HG03280 (cell line): Measurements from ENCODE around the gene UBE2L3.
"Not testable (repeated sequence)": the region's sequence is repeated elsewhere in the genome, so short reads cannot be mapped to it uniquely, and the experiment has no call there.

Experiments
- ATAC-seq: cut with Tn5 transposase; IDR thresholded peaks from one replicate; pipeline ENCODE4 v1.9.1; 2021; ENCODE audit warnings: mild to moderate bottlenecking, moderate library complexity; ENCODE audit not compliant: unreplicated experiment

UBE2L3 gene

GRCh38 chr22:21624880-21625791, 57.6 kb downstream of the UBE2L3 start:
- no peak for ATAC-seq

GRCh38 chr22:21626073-21626734, 58.7 kb downstream of the UBE2L3 start:
- no peak for ATAC-seq

- ATAC-seq: no peak
Measured at GRCh38 chr22:21626735-21627469, 59.4 kb downstream of the UBE2L3 start.

GRCh38 chr22:21628386-21629254, 61.1 kb downstream of the UBE2L3 start:
- no peak for ATAC-seq

- peak; percentile 87 for ATAC-seq
Measured at GRCh38 chr22:21629255-21630149, 62.0 kb downstream of the UBE2L3 start, which contains the start of gene YDJC. Gene YDJC (minus strand): TSS chr22:21630022. CDS start chr22:21630014, 8 bp downstream.

GRCh38 chr22:21631025-21631424, 63.5 kb downstream of the UBE2L3 start:
- no peak for ATAC-seq

GRCh38 chr22:21632237-21632895, 64.9 kb downstream of the UBE2L3 start, which contains the start of gene CCDC116:
Gene CCDC116 (plus strand): TSS chr22:21632760. CDS start chr22:21633182, 422 bp downstream.
- no peak for ATAC-seq

GRCh38 chr22:21632931-21633330, 65.4 kb downstream of the UBE2L3 start:
- ATAC-seq: no peak

- ATAC-seq: no peak
Measured at GRCh38 chr22:21633481-21633880, 66.0 kb downstream of the UBE2L3 start.

GRCh38 chr22:21634081-21634480, 66.6 kb downstream of the UBE2L3 start:
- ATAC-seq: no peak

GRCh38 chr22:21634844-21635243, 67.3 kb downstream of the UBE2L3 start:
- ATAC-seq: no peak

GRCh38 chr22:21635771-21636510, 68.4 kb downstream of the UBE2L3 start:
- ATAC-seq: no peak

GRCh38 chr22:21636629-21637218, 69.2 kb downstream of the UBE2L3 start:
- ATAC-seq: no peak

GRCh38 chr22:21637450-21637849, 69.9 kb downstream of the UBE2L3 start:
- not testable (repeated sequence) for ATAC-seq

- ATAC-seq: no peak
Measured at GRCh38 chr22:21639359-21639758, 71.8 kb downstream of the UBE2L3 start.

GRCh38 chr22:21640810-21641209, 73.3 kb downstream of the UBE2L3 start:
- ATAC-seq: no peak

GRCh38 chr22:21641417-21641788, 73.9 kb downstream of the UBE2L3 start:
- ATAC-seq: peak; percentile 2
